Measurements from ENCODE around the gene MUC2. TPM values are rescaled to one million over a fixed set of nuclear protein-coding genes. Genes with fewer than 3 reads are reported as not detected.

Gene MUC2
- total RNA-seq, 1 experiment from 2014 or later = 0.04 TPM

DNA sequence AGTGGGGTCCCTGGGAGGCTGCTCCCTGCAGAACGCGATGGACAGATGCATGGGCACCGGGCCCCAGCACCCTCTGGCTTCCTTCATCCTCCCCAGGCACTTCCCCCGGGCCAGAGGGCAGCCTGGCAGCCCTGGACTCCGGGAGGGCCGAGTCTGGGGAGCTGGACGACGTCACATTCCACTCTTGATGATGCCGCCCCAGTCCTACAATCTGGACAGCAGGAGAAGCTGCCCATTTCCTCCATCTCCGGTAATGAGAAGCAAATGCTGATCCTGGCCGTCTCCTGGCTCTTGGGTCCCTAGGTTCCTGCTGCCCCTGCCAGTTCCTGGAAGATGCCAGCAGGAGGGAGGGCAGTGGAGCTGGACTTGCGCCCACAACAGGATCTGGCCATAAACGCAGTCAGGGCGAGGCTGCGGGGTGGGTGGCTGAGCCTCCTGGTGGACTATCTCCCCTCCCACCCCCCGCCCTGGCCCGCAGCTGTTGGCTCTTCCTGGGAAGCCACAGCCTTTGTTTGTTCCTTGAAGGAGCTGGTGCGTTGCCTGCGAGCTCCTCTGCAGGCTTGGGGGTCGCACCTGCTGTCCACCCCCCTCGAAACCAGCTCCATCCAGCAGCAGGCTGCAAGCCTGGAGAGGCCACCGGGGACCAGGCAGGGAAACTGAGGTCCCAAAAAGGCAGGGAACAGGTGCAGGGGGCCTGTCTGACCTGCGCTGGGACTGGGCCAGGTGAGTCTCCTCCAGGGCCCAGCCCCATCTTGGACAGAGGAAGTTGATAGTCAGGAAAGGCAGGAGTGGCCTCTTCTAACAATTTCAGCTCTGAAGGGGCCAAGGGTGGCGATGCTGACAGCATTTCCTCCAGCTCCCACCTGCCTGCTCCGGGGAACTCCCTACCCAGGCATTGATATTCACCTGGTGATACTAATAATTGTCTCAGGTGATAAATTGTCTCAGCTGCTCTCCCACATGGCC, 20.2 kb upstream of the MUC2 start:
- Histone ChIP-seq H3K36me3 (ENCODE audit: low read depth) (no peaks in the 10 kb centered on the region), H3K79me2 (ENCODE audit: low read depth) (no peaks in the 10 kb centered on the region), H3K4me3 (no peak overlapping the region), H3K4me1 (replicated peaks; ENCODE audit: insufficient read depth) (no peaks in the 10 kb centered on the region), H3F3A (ENCODE audit: insufficient read depth, low read depth) (no peaks in the 10 kb centered on the region), H3K27ac (no peak overlapping the region), H3K9me2 (ENCODE audit: insufficient read depth) (no peaks in the 10 kb centered on the region), H4K20me1 (ENCODE audit: insufficient read depth) (no peaks in the 10 kb centered on the region), H3K9me3 (ENCODE audit: insufficient read depth, low read depth) (no peaks in the 10 kb centered on the region), H2AFZ (no peak overlapping the region), H3K27me3 (ENCODE audit: insufficient read depth, low read depth) (no peaks in the 10 kb centered on the region), H3K4me2 (no peak overlapping the region)
- DNase-seq = peak in 1 of 2 experiments; percentile 30
- CTCF ChIA-PET = interaction anchor here (0.6 kb wide), 1 partner anchor 133 kb away, joined by 3 read pairs; no protein-coding TSS in a partner anchor
- TF ChIP-seq, protein P1, sequence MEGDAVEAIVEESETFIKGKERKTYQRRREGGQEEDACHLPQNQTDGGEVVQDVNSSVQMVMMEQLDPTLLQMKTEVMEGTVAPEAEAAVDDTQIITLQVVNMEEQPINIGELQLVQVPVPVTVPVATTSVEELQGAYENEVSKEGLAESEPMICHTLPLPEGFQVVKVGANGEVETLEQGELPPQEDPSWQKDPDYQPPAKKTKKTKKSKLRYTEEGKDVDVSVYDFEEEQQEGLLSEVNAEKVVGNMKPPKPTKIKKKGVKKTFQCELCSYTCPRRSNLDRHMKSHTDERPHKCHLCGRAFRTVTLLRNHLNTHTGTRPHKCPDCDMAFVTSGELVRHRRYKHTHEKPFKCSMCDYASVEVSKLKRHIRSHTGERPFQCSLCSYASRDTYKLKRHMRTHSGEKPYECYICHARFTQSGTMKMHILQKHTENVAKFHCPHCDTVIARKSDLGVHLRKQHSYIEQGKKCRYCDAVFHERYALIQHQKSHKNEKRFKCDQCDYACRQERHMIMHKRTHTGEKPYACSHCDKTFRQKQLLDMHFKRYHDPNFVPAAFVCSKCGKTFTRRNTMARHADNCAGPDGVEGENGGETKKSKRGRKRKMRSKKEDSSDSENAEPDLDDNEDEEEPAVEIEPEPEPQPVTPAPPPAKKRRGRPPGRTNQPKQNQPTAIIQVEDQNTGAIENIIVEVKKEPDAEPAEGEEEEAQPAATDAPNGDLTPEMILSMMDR (conservative IDR thresholded peaks at IDR 0.05) = no peak
- no peak for TF ChIP-seq EZH2 (IDR thresholded peaks at IDR 0.05; ENCODE audit: low read depth)
- intact Hi-C loops (cut with micrococcal nuclease; ENCODE audit: unreplicated experiment) = loop anchor here (5.0 to 10.0 kb wide), 2 partner anchors 60 to 127 kb away; partner anchors contain the start of gene AP2A2
- POLR2A ChIA-PET (ENCODE audit: unreplicated experiment) = no interaction called here
- no TSS peak for BruUV-seq (replicated peaks)

DNA sequence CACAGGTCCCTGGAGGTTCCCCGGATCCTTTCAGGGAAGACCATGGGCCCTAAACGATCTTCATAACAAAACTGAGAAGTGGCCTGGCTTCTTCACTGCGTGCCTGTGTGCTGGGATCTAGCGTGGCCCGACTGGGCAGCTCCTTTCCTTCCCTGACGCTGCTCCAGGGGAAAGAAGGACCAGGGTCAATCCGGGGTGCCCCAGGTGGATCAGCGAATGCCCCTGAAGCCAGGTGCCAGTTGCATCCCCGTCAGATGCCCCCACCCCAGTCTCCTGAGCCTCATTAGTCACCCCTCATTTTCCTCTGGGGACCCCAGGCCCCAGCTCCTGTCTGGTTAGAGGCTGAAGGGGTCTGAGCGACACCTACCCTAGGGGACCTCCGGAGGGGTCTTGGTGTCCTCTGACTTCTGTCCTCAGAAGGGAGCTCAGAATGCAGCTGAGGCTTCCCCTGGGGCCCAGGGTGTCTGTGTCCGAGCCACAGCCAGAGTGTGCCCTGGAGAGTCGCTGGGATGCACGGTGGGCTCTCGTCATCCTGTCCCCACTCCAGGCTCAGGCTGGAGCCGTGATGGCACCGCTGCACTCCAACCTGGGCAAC, 19.5 kb upstream of the MUC2 start:
- no peak overlapping the region for H2AFZ ChIP-seq
- H3F3A ChIP-seq (ENCODE audit: insufficient read depth, low read depth) = no peaks in the 10 kb centered on the region
- no peaks in the 10 kb centered on the region for H3K36me3 ChIP-seq (ENCODE audit: low read depth)
- no peak for DNase-seq
- H3K9me2 ChIP-seq (ENCODE audit: insufficient read depth) = no peaks in the 10 kb centered on the region
- ChIA-PET POLR2A (ENCODE audit: unreplicated experiment) (no interaction called here), CTCF (no interaction called here)
- no peaks in the 10 kb centered on the region for H3K79me2 ChIP-seq (ENCODE audit: low read depth)
- H3K27me3 ChIP-seq (ENCODE audit: insufficient read depth, low read depth) = no peaks in the 10 kb centered on the region
- no peaks in the 10 kb centered on the region for H4K20me1 ChIP-seq (ENCODE audit: insufficient read depth)
- intact Hi-C loops (cut with micrococcal nuclease; ENCODE audit: unreplicated experiment) = loop anchor here (10.0 kb wide), 1 partner anchor 60 kb away; no protein-coding TSS in a partner anchor
- no TSS peak for BruUV-seq (replicated peaks)
- no peak overlapping the region for H3K4me3 ChIP-seq
- TF ChIP-seq, protein P1 (conservative IDR thresholded peaks at IDR 0.05) = no peak
- no peak for TF ChIP-seq EZH2 (IDR thresholded peaks at IDR 0.05; ENCODE audit: low read depth)
- no peak overlapping the region for H3K27ac ChIP-seq
- H3K4me2 ChIP-seq = no peak overlapping the region
- H3K9me3 ChIP-seq (ENCODE audit: insufficient read depth, low read depth) = no peaks in the 10 kb centered on the region
- peaks cover under 1% of the 10 kb centered on the region; the same call in 1 of the 2 replicates for H3K4me1 ChIP-seq (replicated peaks; ENCODE audit: insufficient read depth)

DNA sequence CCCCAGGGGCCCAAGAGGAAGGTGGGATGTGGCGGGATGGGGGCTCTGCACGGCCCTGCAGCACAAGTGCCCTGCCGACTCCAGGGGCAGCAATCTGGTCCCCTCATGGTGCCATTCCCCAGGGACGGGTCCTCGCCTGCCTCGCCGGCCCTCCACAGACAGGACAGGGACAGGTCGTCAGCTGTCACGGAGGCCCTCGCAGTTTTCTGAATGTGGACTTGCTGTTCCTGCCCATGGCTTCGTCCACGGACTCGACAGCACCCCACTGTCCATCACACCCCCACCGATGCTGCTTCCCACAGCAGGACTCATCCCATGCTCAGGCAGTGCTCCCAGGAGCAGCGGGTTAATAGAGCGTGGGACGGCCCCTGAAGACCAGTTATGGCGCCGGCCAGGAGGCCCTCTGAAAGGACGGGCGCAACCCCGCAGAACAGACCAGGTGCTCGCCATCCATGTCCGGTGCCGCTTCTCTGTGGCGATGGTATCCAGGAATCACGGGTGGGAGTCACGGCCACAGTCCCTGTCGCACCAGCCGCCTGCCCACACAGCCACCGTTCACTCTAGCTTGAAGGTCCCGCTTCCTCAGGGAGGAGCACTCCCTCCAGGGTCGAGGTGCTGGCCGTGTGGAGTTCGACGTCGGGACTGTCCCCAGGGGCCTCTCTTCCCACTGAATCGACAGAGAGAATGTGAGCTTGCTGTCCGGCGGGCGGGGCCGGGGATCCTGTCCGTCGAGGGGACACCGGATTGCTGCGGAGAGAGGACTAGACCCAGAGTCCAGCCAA, 18.5 kb upstream of the MUC2 start:
- H3K9me2 ChIP-seq (ENCODE audit: insufficient read depth) = no peaks in the 10 kb centered on the region
- H2AFZ ChIP-seq = no peak overlapping the region
- no peak overlapping the region for H3K27ac ChIP-seq
- H3K36me3 ChIP-seq (ENCODE audit: low read depth) = no peaks in the 10 kb centered on the region
- H3K4me1 ChIP-seq (replicated peaks; ENCODE audit: insufficient read depth) = peaks cover 9% of the 10 kb centered on the region
- no peak for DNase-seq
- no peak overlapping the region for H3K4me2 ChIP-seq
- H3K4me3 ChIP-seq = no peak overlapping the region
- H4K20me1 ChIP-seq (ENCODE audit: insufficient read depth) = no peaks in the 10 kb centered on the region
- no peaks in the 10 kb centered on the region for H3K9me3 ChIP-seq (ENCODE audit: insufficient read depth, low read depth)
- no peaks in the 10 kb centered on the region for H3K27me3 ChIP-seq (ENCODE audit: insufficient read depth, low read depth)
- no TSS peak for BruUV-seq (replicated peaks)
- TF ChIP-seq, protein P1 (conservative IDR thresholded peaks at IDR 0.05) = no peak
- no peak for TF ChIP-seq EZH2 (IDR thresholded peaks at IDR 0.05; ENCODE audit: low read depth)
- intact Hi-C loops (cut with micrococcal nuclease; ENCODE audit: unreplicated experiment) = loop anchor here (10.0 kb wide), 1 partner anchor 59 kb away; no protein-coding TSS in a partner anchor
- ChIA-PET CTCF (no interaction called here), POLR2A (ENCODE audit: unreplicated experiment) (no interaction called here)
- H3K79me2 ChIP-seq (ENCODE audit: low read depth) = no peaks in the 10 kb centered on the region
- H3F3A ChIP-seq (ENCODE audit: insufficient read depth, low read depth) = peaks cover 3% of the 10 kb centered on the region; the same call in 1 of the 2 replicates

Data from PC-9 (cell line).